GM21737 (cell line): ENCODE data around the gene ZCWPW1.
"Not testable (repeated sequence)": the region's sequence is repeated elsewhere in the genome, so short reads cannot be mapped to it uniquely, and the experiment has no call there.

ENCODE experiments used
- ATAC-seq: cut with Tn5 transposase; IDR thresholded peaks from one replicate; pipeline ENCODE4 v1.9.1; 2021; ENCODE audit warnings: mild to moderate bottlenecking, moderate library complexity; ENCODE audit not compliant: unreplicated experiment

Gene ZCWPW1

DNA sequence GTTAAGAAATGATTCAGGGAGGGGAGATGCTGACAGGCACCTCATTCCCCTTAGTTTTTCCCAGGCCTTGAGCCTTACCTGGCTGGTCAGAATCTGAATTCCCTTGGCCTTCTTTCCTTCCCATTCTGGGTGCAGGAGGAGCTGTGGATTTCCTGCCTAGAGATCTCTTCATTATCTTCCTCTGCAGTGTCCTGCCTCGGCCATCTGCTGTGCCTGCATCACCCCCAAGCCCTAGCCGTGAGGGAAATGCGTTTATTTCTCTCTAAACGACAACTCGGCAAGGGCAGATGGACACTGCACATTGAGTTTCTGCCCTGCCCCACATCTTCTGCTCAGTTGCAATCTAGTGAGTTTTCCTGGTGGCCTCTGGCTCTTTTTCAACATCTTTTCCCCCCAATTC lies 26.7 kb downstream of the ZCWPW1 start:
- ATAC-seq, result no peak

DNA sequence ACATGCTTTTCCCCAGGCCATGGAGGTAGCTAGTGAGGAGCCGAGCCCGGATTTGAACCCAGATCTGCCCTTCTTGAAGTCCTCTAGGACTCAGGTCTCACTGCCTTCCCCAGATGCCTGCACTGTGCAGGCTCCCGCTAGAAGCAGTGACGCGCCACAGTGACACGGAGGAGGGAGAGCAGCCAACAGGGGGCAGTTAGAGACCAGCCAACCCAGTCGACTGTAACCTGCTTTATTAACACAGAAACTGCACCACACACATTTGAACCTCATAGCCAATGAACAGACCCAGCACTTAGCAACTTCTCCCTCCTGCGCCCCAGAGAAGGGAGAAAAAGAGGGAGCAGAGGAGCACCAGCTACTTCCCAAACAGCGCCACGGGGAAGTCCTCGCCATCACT lies 27.8 kb downstream of the ZCWPW1 start:
- no peak for ATAC-seq

DNA sequence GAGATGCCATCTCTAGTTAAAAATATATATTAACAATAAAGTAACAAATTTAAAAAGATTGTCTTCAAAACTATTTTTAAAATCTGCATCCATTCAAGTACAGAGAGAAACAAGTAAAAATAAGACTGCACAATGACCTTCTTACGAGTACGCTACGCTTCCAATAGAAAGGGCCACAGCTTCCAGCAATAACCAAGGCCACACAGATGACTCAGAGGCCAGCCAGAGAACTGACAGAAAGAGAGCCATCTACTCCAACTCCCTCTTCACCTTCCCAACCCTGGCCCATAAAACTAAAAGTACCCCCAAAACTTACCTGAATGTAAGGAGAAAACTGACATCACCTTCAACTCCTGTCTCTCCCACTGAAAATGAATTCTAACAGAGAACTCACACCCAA lies 28.5 kb downstream of the ZCWPW1 start:
- ATAC-seq, result no peak

DNA sequence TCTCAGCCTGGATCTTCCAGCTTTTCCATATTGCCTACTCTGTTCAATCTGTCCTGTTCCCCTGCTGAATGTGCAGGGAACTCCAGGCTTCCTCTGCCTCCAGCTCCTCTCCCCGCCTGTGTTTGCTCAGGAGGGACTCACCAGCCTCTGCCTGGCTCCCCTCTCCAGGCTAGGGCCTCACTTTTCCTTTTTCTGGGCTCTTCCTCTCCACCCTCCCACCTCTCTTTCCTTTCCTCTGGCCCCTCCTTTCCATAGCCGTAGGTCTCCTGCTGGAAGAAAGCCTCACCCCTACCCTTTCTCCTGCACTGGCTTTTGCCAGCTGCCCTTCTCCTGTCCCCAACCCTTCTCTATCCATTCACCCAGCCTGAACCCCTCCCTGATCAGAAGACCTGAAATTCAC lies 30.3 kb downstream of the ZCWPW1 start:
- ATAC-seq, result no peak

DNA sequence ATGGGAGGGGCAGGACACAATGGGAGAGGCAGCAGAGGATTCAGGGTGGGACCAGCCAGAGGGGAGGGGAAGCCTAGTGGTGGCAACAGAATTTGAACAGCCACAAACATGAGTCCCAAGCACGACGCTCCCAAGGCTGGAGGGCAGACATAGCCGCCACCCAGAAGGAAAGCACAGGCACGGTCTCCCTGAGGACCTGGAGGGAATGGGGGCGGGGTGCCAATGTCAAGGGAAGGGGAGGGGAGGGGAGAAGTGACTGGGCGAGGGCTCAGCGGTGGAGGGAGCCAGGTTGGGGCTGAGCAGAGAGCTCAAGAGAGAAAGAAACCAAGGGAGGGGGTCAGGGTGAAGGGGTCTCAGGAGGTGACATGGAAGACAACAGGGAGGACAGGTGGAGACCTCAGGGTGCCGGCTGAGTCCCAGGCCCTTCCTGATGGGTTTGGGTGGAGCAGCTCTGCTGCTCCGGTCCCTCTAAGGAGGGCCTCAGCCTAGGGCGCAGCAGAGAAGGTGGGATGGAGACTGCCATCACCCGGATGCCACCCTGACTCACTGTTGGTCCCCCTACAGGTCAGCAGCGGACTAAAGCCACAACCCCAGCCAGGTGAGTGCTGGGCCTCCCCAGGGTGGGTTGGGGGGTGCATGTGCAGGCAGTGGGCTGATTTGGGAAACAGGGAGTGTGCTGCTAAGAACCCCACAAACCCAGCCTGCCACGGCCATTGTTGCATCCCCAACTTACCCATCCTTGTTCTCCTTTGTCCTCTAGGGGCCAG lies 31.0 kb downstream of the ZCWPW1 start:
- no peak for ATAC-seq

DNA sequence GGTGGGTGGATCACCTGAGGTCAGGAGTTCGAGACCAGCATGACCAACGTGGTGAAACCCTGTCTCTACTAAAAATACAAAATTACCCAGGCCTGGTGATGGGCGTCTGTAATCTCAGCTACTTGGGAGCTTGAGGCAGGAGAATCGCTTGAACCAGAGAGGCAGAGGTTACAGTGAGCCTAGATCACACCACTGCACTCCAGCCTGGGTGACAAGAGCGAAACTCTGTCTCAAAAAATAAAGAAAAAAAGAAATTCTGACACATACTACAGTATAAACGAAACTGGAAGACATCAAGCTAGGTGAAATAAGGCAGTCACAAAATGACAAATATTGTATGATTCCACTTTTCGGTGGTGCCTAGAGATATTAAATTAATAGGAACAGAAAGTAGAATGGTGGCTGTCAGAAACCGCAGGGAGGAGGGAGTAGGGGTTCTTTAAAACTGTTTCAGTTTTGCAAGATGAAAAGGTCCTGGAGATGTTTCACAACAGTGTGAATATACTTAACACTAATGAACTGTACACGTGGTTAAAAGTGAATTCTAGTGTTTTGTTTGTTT lies 32.0 kb downstream of the ZCWPW1 start:
- ATAC-seq, result peak; percentile 84

DNA sequence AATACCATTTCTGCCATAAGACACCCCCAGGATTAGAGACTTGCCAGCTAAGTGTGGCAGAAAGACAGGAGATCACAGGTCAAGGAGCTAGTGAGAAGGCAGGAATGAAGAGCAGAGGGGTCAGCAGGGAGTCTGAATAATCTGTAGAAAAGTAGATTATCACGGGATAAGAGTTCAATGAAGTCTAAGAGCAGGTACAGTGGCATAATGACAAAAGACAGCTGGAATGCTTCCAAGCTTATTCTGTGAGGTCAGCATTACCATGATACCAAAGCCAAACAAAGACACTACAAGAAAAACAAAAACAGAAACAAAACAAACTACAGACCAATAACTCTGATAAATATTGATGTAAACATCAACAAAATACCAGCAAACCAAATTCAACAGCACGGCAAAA lies 34.4 kb downstream of the ZCWPW1 start:
- no peak for ATAC-seq

DNA sequence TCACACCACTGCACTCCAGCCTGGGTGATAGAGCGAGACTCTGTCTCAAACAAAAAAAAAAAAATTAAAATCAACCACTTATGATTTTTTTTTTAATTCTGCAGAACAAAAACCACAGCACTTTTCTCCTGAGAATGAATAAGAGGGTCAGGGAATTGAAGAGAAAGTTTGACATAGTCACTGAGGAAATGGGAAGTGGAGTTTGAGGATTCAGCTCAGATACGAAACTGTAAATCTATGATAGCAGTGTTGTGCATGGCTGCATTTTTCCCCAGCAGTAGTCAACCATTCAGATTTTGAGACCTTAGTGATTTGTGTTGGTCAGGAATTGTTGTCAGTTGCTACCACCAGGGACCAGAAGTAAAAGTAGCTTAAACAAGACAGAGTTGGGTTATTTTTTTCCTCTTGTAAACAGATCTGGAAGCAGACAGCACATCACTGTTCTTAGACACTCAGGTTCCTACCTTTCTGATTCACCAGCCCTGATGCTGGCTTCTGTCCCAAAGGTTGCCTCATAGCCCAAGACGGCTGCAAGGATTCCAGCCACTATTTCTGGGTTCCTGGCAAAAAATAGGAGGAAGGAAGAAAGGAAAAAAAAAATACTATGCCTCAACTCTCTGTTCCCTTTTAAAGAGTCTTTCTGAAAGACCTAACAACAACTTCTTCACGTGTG lies 35.1 kb downstream of the ZCWPW1 start:
- no peak for ATAC-seq

DNA sequence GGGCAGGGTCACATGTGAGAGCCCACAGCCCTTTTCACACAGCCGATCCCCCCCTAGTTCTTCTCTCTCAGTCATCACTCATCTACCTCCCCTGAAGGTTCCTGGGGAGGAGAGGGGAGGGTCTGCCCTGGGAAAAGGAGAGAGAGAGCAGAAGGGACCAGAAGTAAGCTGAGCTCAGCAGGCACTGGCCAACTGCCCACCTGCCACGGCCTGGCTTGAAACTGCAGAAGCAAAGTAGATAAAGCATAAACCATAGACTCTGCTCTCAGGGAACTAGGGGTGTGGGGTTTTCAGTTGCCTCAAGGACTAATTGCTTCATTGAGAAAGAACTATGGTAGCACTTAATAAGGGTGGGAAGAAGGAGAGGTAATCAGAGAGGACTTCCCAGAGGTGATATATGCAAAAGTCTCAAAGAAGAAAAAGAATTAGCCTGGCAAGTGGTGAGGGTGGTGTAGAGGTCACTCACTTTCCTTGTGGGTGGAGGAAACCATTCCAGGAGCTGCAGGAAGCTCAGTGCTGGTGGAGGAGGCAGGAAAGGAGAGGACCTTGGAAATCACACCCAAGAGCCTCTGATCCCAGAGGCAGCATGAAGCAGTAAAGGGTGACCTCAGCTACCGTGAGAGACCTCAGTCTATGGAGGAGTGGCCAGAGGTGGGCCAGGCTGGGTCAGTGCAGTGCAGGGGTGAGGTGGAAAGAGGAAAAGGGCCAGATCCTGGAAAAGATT lies 38.1 kb downstream of the ZCWPW1 start:
- no peak for ATAC-seq

DNA sequence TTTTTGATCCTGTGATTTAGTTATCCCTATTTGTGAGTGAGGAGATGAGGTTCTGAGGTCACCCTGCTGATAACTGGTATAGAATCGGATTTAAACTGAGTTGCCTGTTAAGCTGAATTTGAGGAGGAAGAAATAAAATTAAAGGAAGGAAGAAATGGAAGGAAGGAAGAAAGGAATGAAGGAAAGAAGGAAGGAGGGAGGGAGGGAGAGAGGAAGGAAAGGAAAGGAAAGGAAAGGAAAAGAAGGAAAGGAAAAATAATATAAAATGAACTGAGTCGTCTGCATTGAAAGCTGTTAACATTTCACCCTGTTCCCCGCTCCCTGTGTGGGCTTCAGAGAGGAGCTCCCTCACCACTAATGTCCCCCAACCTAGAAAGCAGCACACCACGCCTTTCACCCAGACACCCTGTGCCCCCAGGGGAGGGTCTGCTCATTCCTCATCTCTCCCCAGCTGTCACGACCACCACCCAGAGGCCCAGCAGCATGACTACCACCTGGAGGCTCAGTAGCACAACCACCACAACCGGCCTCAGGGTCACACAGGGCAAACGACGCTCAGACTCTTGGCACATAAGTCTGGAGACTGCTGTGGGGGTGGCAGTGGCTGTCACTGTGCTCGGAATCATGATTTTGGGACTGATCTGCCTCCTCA lies 38.9 kb downstream of the ZCWPW1 start:
- ATAC-seq, result no peak

DNA sequence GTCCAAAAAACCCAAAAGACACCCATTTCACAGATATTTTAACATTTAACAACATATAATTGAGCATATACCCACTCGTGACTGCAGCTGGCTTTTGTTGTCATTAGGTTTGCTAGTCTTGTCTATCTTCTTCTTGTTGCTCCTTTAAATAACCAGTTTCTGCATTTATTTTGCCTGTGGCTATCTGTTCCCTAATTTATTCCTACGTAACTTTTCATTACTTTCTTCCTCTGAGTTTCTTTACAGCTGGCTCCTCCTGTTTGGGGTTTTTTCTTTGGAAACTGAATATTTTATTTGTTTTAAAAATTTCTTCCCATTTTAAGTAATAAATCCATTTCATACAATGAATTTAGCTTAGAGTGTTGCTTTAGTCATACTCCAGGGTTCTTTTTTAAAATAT lies 40.8 kb downstream of the ZCWPW1 start:
- ATAC-seq, result no peak

DNA sequence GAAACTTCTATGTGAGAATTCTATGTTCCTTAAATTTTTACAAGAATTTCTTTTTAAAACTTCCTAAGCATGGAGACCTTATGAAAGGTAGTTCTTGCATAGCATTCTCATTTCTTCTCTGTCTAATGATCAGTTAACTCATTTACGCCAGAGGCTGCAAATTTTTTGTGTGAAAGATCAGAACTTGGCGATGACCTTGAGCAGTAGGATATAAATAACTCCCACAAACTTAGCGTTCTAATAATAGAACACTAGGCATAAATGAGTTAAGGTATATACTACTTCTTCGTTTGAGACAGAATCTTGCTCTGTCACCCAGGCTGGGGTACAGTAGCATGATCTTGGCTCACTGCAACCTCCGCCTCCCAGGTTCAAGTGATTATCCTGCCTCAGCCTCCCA lies 41.6 kb downstream of the ZCWPW1 start:
- ATAC-seq, result no peak

DNA sequence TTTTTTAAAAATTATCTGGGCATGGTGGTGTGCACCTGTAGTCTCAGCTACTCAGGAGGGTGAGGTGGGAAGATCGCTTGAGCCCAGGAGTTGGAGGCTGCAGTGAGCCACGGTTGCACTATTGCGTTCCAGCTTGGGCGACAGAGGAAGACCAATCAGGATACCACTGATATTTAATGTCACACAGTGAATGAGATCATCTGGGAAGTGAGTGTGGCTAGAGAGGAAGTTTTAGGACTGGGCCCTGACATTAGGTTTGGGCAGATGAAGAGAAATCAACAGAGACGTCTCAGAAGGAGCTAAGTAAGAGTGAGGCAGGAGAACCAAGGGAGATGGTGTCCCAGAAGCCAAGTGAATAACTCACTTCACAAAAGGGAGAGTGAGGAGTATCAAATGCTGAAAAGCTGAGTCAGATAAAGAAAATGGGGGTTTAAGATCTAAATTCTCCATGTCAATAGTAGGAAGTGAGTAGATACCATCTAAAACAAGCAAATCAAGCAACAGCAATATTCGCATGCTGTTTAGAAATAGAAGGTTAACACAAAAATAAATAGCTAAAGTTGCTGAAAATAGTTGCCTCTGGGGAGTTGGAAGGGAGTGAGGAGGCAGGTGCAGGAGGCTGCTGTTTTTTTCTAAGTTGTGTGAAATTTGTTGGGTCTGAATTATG lies 43.7 kb downstream of the ZCWPW1 start:
- no peak for ATAC-seq

DNA sequence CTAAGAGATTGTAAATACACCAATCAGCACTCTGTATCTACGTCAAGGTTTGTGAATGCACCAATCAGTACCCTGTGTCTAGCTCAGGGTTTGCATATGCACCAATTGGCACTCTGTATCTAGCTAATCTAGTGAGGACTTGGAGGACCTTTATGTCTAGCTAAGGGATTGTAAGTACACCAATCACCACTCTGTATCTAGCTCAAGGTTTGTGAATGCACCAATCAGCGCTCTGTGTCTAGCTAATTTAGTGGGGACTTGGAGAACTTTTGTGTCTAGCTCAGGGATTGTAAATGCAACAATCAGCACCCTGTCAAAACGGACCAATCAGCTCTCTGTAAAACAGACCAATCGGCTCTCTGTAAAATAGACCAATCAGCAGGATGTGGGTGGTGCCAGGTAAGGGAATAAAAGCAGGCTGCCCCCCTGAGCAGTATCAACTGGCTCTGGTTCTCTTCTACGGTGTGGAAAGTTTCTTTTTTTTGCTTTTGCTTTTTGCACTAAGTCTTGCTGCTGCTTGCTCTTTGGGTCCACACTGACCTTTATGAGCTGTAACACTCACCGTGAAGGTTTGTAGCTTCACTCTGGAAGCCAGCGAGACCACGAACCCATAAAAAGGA lies 46.2 kb downstream of the ZCWPW1 start:
- not testable (repeated sequence) for ATAC-seq

DNA sequence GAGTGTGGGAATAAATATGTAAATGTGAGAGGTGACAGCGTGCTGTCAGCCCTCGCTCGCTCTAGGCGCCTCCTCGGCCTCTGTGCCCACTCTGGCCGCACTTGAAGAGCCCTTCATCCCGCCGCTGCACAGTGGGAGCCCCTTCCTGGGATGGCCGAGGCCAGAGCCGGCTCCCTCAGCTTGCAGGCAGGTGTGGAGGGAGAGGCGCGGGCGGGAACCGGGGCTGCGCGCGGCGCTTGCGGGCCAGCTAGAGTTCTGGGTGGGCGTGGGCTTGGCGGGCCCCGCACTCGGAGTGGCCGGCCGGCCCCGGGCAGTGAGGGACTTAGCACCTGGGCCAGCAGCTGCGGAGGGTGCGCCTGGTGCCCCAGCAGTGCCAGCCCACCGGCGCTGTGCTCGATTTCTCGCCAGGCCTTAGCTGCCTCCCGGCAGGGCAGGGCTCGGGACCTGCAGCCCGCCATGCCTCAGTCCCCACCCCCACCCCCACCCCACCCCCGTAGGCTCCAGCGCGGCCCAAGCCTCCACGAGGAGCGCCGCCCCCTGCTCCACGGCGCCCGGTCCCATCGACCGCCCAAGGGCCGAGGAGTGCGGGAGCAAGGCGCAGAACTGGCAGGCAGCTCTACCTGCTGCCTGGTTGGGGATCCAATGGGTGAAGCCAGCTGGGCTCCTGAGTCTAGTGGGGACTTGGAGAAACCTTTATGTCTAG lies 46.8 kb downstream of the ZCWPW1 start:
- not testable (repeated sequence) for ATAC-seq

DNA sequence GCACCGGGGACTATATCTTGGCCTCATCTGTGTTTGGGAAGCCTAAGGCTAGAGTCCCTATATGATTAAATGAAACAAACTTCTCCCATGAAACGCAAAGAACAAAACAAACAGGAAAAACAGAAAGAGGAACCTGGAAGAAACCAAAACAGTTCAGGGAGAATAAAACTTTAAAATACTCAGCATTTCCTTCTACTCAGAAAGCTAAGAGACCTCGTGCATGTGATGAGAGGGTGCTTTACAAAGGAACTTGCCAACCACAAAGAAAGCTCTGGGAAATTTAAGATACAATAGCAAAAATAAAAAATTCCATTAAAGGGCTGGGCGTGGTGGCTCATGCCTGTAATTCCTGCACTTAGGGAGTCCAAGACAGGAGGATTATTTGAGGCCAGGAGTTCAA lies 48.3 kb downstream of the ZCWPW1 start:
- ATAC-seq, result no peak

DNA sequence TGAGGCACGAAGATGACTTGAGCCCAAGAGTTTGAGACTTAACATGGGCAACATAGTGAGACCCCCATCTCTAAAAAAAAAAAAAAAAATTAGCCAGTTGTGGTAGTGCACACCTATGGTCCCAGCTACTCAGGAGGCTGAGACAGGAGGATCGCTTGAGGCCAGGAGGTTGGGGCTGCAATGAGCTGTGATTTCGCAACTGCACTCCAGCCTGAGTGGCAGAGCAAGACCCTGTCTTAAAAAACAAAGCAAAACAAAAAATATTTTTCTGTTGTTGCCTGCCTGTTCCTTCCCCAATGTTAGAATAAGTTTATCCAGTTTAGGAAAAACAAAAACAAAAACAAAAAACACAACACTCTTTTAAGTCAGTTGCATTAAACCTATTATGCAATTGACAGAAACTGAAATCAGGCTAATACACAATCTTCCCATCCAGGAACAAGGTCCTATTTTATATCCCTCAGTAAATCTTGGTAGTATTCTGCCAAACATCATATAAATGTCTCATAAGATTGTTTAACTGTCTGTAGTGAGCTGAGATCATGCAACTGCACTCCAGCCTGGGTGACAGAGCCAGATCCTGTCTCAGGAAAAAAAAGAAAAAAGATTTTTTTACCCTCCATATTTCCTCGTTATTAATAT lies 50.3 kb downstream of the ZCWPW1 start:
- no peak for ATAC-seq

DNA sequence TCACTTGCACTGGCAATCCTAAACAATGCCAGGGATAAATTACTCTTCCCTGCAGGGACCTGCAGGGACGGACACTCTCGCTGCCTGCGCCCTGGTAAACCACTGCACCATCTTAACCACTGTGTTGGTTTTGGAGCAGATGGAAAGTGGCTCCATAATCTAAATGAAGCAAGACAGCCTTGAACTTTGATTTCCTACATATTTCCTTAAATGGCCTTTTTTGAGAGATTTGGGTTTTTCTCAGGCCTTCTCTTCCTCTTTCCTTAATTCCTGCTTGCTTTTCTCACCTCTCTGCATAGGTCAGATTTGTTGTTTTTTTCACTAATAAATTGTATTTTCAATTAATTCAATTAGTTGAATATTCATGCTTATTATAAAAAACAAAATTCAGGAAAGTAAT lies 52.4 kb downstream of the ZCWPW1 start:
- ATAC-seq, result no peak

DNA sequence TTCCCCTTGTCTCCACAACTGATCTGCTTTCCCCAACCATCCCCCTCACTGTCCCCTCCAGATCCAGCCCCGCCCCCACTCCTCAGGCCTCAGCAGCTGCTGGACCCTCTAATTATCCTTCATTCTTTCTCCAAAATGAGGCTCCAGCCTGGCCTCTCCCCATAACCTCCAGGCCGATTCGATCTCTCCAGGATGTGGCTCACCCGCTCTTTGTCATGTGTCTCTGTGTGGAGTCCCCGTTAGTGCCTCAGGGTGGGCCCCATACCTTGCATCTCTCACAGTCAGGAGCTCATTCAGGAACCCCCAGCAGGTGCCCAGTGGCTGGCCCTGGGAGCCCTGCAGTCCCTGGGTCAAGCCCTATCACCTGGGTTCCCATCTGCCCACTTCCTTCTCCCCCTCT lies 53.9 kb downstream of the ZCWPW1 start:
- no peak for ATAC-seq
